GM13977 (cell line): ENCODE data around the gene ASB14.

Experiments
- DNase-seq: peaks from one replicate; pipeline ENCODE4 v3.0.0; 2012; ENCODE audit warnings: low spot score
- in situ Hi-C: fragments of 300-500 bp; cut with MboI; formaldehyde crosslinking; loops from one replicate; pipeline ENCODE4 v1.12.0; 2022; ENCODE audit warnings: low sequenced_read_pairs, low pct_unique_long_range_greater_than_20kb, mixed read lengths, inconsistent platforms; ENCODE audit not compliant: unreplicated experiment
- TF ChIP-seq, protein P1 (sequence below): IDR thresholded peaks from 2 replicates; pipeline ENCODE4 v1.5.1; 2012; ENCODE audit warnings: mild to moderate bottlenecking, control low read depth; ENCODE audit not compliant: insufficient read depth; ENCODE audit errors: extremely low read depth, missing control alignments

ASB14 gene

DNA sequence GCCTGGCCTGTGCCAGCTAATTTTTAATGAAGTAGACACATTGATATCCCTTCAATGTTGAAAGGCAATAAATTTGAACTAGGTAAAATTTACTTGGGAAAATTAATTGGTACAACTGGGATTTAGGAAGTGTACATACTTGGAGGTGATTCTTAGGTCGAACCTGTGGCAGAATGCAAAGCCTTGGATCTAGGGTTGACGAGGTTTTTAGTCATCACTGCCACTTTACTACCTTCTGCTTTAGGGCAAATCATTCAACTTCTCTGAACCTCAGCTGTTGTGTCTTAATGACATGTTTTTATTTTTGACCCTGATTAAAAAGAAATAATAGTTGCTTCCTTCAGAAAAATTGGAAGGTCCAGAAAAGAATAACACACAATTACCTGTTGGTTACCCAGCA lies 62.5 kb downstream of the ASB14 start:
- in situ Hi-C loops, result no loop called here
- TF ChIP-seq, protein P1, sequence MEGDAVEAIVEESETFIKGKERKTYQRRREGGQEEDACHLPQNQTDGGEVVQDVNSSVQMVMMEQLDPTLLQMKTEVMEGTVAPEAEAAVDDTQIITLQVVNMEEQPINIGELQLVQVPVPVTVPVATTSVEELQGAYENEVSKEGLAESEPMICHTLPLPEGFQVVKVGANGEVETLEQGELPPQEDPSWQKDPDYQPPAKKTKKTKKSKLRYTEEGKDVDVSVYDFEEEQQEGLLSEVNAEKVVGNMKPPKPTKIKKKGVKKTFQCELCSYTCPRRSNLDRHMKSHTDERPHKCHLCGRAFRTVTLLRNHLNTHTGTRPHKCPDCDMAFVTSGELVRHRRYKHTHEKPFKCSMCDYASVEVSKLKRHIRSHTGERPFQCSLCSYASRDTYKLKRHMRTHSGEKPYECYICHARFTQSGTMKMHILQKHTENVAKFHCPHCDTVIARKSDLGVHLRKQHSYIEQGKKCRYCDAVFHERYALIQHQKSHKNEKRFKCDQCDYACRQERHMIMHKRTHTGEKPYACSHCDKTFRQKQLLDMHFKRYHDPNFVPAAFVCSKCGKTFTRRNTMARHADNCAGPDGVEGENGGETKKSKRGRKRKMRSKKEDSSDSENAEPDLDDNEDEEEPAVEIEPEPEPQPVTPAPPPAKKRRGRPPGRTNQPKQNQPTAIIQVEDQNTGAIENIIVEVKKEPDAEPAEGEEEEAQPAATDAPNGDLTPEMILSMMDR, result no peak
- DNase-seq, result no peak

DNA sequence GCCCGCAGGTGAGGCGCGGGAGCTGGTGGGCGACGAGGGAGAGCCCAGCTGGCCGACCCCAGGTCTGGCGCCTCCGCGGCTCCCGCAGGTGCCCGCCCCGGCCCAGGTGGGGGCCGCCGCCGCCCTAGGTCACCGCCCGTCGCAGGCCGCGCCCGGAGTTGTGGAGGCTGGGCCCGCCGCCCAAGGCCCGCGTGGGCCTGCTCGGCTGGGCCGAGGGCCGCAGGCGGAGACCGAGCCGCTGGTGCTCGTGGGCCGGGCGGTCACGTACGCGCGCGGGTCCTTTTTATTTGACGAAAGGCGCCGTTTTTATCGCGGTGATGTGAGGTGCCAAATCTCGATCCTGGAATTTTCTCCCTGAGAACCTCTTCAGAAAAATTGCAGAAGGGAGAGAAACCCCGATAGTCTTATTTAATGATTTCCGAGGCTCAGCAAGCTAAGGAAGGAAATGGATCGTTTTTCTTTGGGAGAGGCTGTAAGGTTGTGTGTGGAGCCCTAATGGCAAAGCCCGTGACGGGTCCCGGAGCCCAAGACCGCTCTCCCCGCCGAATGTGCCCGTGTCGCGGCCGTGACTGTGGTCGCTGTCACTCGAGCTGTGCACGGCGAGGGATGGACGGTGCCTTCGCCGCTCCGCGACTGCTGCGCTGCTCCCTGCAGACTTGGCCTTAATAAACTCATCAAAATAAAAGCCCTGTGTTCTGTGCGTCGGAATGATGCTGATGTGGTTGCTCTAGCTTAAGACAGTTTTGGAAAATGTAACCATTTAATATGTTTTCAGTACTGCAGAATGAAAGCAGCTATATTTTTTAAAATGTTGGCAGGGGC lies 64.3 kb downstream of the ASB14 start:
- in situ Hi-C loops, result no loop called here
- TF ChIP-seq, protein P1, result no peak
- peak; percentile 54 for DNase-seq

DNA sequence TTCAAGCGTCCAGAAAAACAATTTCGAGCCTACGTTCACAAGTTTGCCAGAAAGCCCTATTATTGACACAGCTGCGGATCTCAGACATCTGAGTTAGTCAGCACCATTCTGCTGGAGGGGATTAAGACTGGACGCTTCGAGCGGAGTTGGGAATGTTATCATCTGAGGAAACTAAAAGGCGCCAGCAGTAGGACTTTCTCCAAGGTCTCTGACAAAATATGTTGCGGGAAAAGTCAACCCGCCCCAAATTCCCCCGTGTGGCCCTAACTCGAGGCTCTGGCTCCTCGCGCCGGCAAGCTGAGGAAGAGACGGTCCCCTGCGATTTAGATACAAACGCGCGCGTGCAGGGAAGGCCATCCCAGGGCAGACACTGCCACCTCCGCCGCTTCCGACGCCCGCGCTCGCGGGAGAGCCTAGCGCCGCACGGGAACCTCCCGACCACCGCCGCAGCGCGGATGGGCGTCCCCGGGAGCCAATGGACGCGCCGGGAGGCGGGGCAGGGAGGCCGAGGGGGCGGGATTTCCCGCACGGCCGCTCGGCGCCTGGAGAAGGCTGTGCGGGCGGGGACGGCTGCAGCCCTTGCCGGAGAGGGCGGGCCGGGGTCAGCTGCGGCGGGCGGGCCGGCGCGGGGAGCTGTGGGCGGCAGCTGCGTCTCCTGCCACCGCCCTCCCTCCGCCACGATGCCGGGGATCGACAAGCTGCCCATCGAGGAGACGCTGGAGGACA lies 65.1 kb downstream of the ASB14 start, which contains the start of gene APPL1:
APPL1 (plus strand) TSS at position 526 of the 726 bp plus-strand sequence; CDS start at position 681, 155 bp downstream.
- TF ChIP-seq, protein P1, result no peak
- DNase-seq, result peak; percentile 99
- in situ Hi-C loops, result no loop called here

DNA sequence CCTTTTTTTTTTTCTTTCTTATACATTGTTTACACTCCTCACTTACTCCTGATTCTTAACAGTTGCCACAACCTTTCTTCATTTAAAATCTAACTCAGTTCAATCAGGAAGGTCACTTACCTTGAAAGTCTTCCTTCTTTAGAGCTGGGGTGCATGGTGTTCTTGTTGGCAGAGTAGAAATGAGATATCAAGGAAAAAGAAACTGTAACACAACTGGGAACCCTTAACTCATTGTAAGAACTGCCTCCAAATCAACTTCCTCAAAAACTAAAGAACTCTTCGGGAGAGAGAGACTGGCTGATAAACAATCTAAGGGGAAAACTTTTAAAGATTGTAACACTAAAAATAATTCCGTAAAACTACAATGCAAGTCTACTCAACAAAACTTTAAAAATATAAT lies 66.3 kb downstream of the ASB14 start:
- DNase-seq, result no peak
- TF ChIP-seq, protein P1, result no peak
- in situ Hi-C loops, result no loop called here

DNA sequence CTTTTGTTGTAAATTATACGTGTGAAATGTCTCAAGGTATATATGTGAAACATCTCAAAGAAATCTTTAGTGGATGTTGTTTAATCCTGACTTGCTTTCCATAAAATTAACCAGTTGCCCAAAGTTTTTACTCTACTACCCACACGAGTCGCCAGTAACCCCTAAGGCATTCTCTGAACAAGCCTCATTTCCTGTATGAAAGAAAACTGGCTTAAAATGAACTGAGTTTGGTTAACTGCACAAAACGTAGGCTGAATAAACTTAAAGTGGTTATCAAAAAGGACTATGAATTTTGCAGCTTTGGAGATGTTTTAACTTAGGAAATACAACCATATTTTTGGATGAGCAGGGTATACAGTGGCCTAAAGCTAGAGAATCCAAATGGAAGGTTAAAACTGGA lies 67.6 kb downstream of the ASB14 start:
- TF ChIP-seq, protein P1, result no peak
- DNase-seq, result no peak
- in situ Hi-C loops, result no loop called here

DNA sequence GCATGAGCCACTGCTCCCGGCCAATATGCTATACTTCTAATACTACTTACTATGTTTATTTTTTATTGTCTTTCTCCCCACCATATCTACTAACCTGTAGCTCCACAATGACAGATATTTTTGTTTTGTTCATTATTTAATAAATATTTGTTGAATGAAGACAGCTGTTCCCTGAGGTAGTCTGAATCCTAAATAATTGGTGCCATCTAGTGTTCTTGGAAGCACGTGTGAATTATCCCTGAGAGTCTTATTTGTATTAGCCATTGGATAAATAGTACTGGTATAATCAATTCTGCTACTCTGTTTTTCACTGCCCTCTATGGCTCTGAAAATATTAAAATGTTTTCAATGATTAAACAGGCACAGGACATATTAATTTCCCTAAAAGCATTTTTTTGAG lies 70.6 kb downstream of the ASB14 start:
- TF ChIP-seq, protein P1, result no peak
- DNase-seq, result no peak
- in situ Hi-C loops, result no loop called here
